SKM-1 (cell line): Measurements from ENCODE around the gene PKHD1.

Source experiments
- DNase-seq: peaks from one replicate; lab custom pipeline; 2025; ENCODE audit not compliant: unreplicated experiment; lab: John Stamatoyannopoulos, UW

Gene PKHD1

GRCh38 chr6:52045481-52045880, 41.9 kb downstream of the PKHD1 start:
- no peak for DNase-seq

- DNase-seq = no peak
These were observed 42.4 kb downstream of the PKHD1 start for GRCh38 chr6:52045033-52045432.

- DNase-seq = no peak
These were observed 45.1 kb downstream of the PKHD1 start for GRCh38 chr6:52042141-52042885.

- no peak for DNase-seq
These were observed 46.3 kb downstream of the PKHD1 start for GRCh38 chr6:52041134-52041533.

GRCh38 chr6:52027699-52028098, 59.7 kb downstream of the PKHD1 start:
- DNase-seq = no peak

- no peak for DNase-seq
These were observed 62.9 kb downstream of the PKHD1 start for GRCh38 chr6:52024451-52025068.

GRCh38 chr6:52022675-52023074, 64.7 kb downstream of the PKHD1 start:
- no peak for DNase-seq

- DNase-seq = peak; percentile 13
These were observed 66.4 kb downstream of the PKHD1 start for GRCh38 chr6:52020945-52021570.

- DNase-seq = no peak
These were observed 67.5 kb downstream of the PKHD1 start for GRCh38 chr6:52019881-52020280.

GRCh38 chr6:52019092-52019491, 68.3 kb downstream of the PKHD1 start:
- no peak for DNase-seq

- DNase-seq = no peak
These were observed 70.3 kb downstream of the PKHD1 start for GRCh38 chr6:52016915-52017748.

GRCh38 chr6:52015953-52016352, 71.5 kb downstream of the PKHD1 start:
- DNase-seq = no peak

GRCh38 chr6:52014391-52014790, 73.0 kb downstream of the PKHD1 start:
- no peak for DNase-seq

- no peak for DNase-seq
These were observed 74.4 kb downstream of the PKHD1 start for GRCh38 chr6:52013035-52013434.

GRCh38 chr6:52012582-52012981, 74.8 kb downstream of the PKHD1 start:
- DNase-seq = no peak

GRCh38 chr6:52010806-52011205, 76.6 kb downstream of the PKHD1 start:
- no peak for DNase-seq

- no peak for DNase-seq
These were observed 77.3 kb downstream of the PKHD1 start for GRCh38 chr6:52010145-52010544.

GRCh38 chr6:52009466-52010140, 77.8 kb downstream of the PKHD1 start:
- DNase-seq = no peak

- no peak for DNase-seq
These were observed 87.3 kb downstream of the PKHD1 start for GRCh38 chr6:52000064-52000463.

GRCh38 chr6:51996296-51996947, 91.0 kb downstream of the PKHD1 start:
- peak; percentile 80 for DNase-seq
